SK-N-SH (cell line): Measurements from ENCODE around the gene PIAS1. TPM values are rescaled to one million over a fixed set of nuclear protein-coding genes. Genes with fewer than 3 reads are reported as not detected.

Source experiments
- CTCF ChIA-PET: fragments of 300-600, 350-600 bp; formaldehyde crosslinking; extraction: SDS; loops from one replicate; lab custom pipeline; 2021; lab: Yijun Ruan, JAX
- POLR2A ChIA-PET: fragments of 350-600 bp; sonication (Branson Sonifier 250); formaldehyde crosslinking; extraction: SDS; loops from one replicate; lab custom pipeline; 2020; ENCODE audit warnings: antibody characterized with exemption, inconsistent platforms; lab: Yijun Ruan, JAX
- DNase-seq: peaks from one replicate; pipeline ENCODE4 v3.0.0; 2012
- H2AFZ ChIP-seq: fragments of 200-600 bp; sonication (generic); 2 replicates; pipeline ENCODE4 v1.8.1; 2016; ENCODE audit warnings: antibody characterized with exemption, mild to moderate bottlenecking, low read depth
- H3F3A ChIP-seq: fragments of 200-600 bp; sonication (generic); replicated peaks from 2 replicates; pipeline ENCODE3; 2016; ENCODE audit warnings: antibody characterized with exemption, mild to moderate bottlenecking; ENCODE audit not compliant: insufficient read depth
- H3K27ac ChIP-seq, 2 experiments: fragments of 200-500 bp in 1 of 2; fragments of 200-600 bp in 1 of 2; sonication (Bioruptor generic) in 1 of 2; sonication (generic), shearing (Covaris generic) in 1 of 2; 2 replicates each; pipeline versions ENCODE4 v1.5.1 to v1.6.1; 2014 to 2016; ENCODE audit warnings: low read depth in 2 of 2, inconsistent platforms in 1 of 2, low read length in 1 of 2, mild to moderate bottlenecking in 1 of 2, mixed read lengths in 1 of 2
- H3K27me3 ChIP-seq: fragments of 200-600 bp; sonication (generic), shearing (Covaris generic); 2 replicates; pipeline ENCODE4 v1.6.1; 2016; ENCODE audit warnings: mixed run types; ENCODE audit not compliant: insufficient read depth
- H3K36me3 ChIP-seq, 2 experiments: fragments of 200-500 bp in 1 of 2; fragments of 200-600 bp in 1 of 2; sonication (Bioruptor generic) in 1 of 2; sonication (generic) in 1 of 2; replicated peaks in 1 of 2; 2 replicates each; pipeline versions ENCODE3 to v1.5.1; 2014 to 2016; ENCODE audit warnings: low read length in 1 of 2, mild to moderate bottlenecking in 1 of 2; ENCODE audit not compliant: insufficient read depth in 2 of 2, control insufficient read depth in 1 of 2
- H3K4me1 ChIP-seq, 2 experiments: fragments of 200-500 bp in 1 of 2; fragments of 200-600 bp in 1 of 2; sonication (Bioruptor generic) in 1 of 2; sonication (generic), shearing (Covaris generic) in 1 of 2; 2 replicates each; pipeline versions ENCODE4 v1.5.1 to v1.6.1; 2014 to 2016; ENCODE audit warnings: low read depth in 1 of 2, low read length in 1 of 2, mixed run types in 1 of 2; ENCODE audit not compliant: insufficient read depth in 2 of 2, control insufficient read depth in 1 of 2
- H3K4me2 ChIP-seq: fragments of 200-600 bp; sonication (generic), shearing (Covaris generic); 2 replicates; pipeline ENCODE4 v1.6.1; 2017; ENCODE audit warnings: mixed run types
- H3K4me3 ChIP-seq, 2 experiments: fragments of 200-500 bp in 1 of 2; fragments of 200-600 bp in 1 of 2; sonication (Bioruptor generic) in 1 of 2; sonication (generic), shearing (Covaris generic) in 1 of 2; 2 replicates each; pipeline versions ENCODE4 v1.5.1 to v1.8.1; 2014 to 2016; ENCODE audit warnings: low read depth in 2 of 2, inconsistent platforms in 1 of 2, low read length in 1 of 2, mild to moderate bottlenecking in 1 of 2, mixed read lengths in 1 of 2, moderate library complexity in 1 of 2
- H3K79me2 ChIP-seq: fragments of 200-600 bp; sonication (generic); 2 replicates; pipeline ENCODE4 v1.8.1; 2017; ENCODE audit warnings: mild to moderate bottlenecking; ENCODE audit not compliant: insufficient read depth
- H3K9ac ChIP-seq: fragments of 200-600 bp; sonication (generic); 2 replicates; pipeline ENCODE4 v1.6.1; 2017; ENCODE audit warnings: mixed run types
- H3K9me2 ChIP-seq: fragments of 200-600 bp; sonication (generic); 2 replicates; pipeline ENCODE4 v1.6.1; 2017; ENCODE audit warnings: mixed run types
- H3K9me3 ChIP-seq: fragments of 200-600 bp; sonication (generic); 2 replicates; pipeline ENCODE4 v1.6.1; 2017; ENCODE audit warnings: mixed run types, mild to moderate bottlenecking, moderate library complexity
- H4K20me1 ChIP-seq: fragments of 200-600 bp; sonication (generic); 2 replicates; pipeline ENCODE4 v1.6.1; 2017; ENCODE audit warnings: mild to moderate bottlenecking, mixed run types; ENCODE audit not compliant: insufficient read depth
- CHD2 ChIP-seq: fragments of 150-350 bp; IDR thresholded peaks from 2 replicates; pipeline ENCODE4 v1.6.1; 2018; ENCODE audit warnings: low read length; ENCODE audit not compliant: partially characterized antibody
- EZH2phosphoT487 ChIP-seq: fragments of 200-600 bp; sonication (generic); IDR thresholded peaks from 2 replicates; pipeline ENCODE4 v1.6.1; 2017; ENCODE audit warnings: low read depth, mixed run types, mild to moderate bottlenecking, antibody characterized with exemption, moderate library complexity, borderline replicate concordance
- FOSL2 ChIP-seq: IDR thresholded peaks from 2 replicates; pipeline ENCODE4 v1.4.0; 2012; ENCODE audit warnings: low read depth, mild to moderate bottlenecking, moderate library complexity, borderline replicate concordance
- FOXJ3 ChIP-seq: sonication (generic); formaldehyde crosslinking; IDR thresholded peaks from 2 replicates; pipeline ENCODE4 v1.5.1; 2020; ENCODE audit warnings: mild to moderate bottlenecking, missing genetic modification reagents
- FOXM1 ChIP-seq: IDR thresholded peaks from 2 replicates; pipeline ENCODE4 v1.4.0; 2012; ENCODE audit warnings: low read depth, mild to moderate bottlenecking
- JUND ChIP-seq: IDR thresholded peaks from 2 replicates; pipeline ENCODE4 v1.4.0; 2012
- MXI1 ChIP-seq: IDR thresholded peaks from 2 replicates; pipeline ENCODE4 v1.6.1; 2012; ENCODE audit warnings: mild to moderate bottlenecking, low read depth, low read length, improper control_type of control experiment
- RAD21 ChIP-seq: IDR thresholded peaks from 2 replicates; pipeline ENCODE4 v1.6.1; 2012; ENCODE audit warnings: mild to moderate bottlenecking, low read length
- RCOR1 ChIP-seq: fragments of 150-350 bp; IDR thresholded peaks from 2 replicates; pipeline ENCODE4 v1.6.1; 2017; ENCODE audit warnings: antibody characterized with exemption, low read length
- SIN3A ChIP-seq: IDR thresholded peaks from 2 replicates; pipeline ENCODE4 v1.6.1; 2012; ENCODE audit warnings: low read depth, mild to moderate bottlenecking, low read length, moderate library complexity, borderline replicate concordance
- SMC3 ChIP-seq: IDR thresholded peaks from 2 replicates; pipeline ENCODE4 v1.6.1; 2012; ENCODE audit warnings: low read depth, low read length, improper control_type of control experiment
- TEAD4 ChIP-seq: IDR thresholded peaks from 2 replicates; pipeline ENCODE4 v1.4.0; 2012; ENCODE audit warnings: mild to moderate bottlenecking, borderline replicate concordance; ENCODE audit not compliant: insufficient read depth
- YY1 ChIP-seq: IDR thresholded peaks from 2 replicates; pipeline ENCODE4 v1.4.0; 2012; ENCODE audit warnings: low read depth, mild to moderate bottlenecking
- WGBS: methylation state at CpG from one replicate; pipeline ENCODE4 v1.1.6; 2017; ENCODE audit warnings: low lambda C conversion rate; 5-methylcytosine and 5-hydroxymethylcytosine counted together
- polyA plus RNA-seq, 3 experiments: library from polyadenylated mRNA; depleted of rRNA; stranded (reverse); fragments of >200 nt; gene quantifications; 2 replicates each; pipeline ENCODE4 v1.2.3, GENCODE V29; 2012
- TF ChIP-seq, protein P1 (sequence below): IDR thresholded peaks from 2 replicates; pipeline ENCODE4 v1.4.0; 2012; ENCODE audit warnings: low read depth, borderline replicate concordance
- TF ChIP-seq, protein P2 (sequence below): IDR thresholded peaks from 2 replicates; pipeline ENCODE4 v1.4.0; 2012; ENCODE audit warnings: low read depth, borderline replicate concordance
- TF ChIP-seq, protein P3 (sequence below): fragments of 150-350 bp; IDR thresholded peaks from 2 replicates; pipeline ENCODE4 v1.6.1; 2016; ENCODE audit warnings: mild to moderate bottlenecking, low read depth, low read length
- TF ChIP-seq, protein P4 (sequence below): IDR thresholded peaks from 2 replicates; pipeline ENCODE4; 2012

The PIAS1 gene
- polyA plus RNA-seq, 1 of the 3 experiments (the other 2 are of a cell fraction): 9.0 TPM

DNA sequence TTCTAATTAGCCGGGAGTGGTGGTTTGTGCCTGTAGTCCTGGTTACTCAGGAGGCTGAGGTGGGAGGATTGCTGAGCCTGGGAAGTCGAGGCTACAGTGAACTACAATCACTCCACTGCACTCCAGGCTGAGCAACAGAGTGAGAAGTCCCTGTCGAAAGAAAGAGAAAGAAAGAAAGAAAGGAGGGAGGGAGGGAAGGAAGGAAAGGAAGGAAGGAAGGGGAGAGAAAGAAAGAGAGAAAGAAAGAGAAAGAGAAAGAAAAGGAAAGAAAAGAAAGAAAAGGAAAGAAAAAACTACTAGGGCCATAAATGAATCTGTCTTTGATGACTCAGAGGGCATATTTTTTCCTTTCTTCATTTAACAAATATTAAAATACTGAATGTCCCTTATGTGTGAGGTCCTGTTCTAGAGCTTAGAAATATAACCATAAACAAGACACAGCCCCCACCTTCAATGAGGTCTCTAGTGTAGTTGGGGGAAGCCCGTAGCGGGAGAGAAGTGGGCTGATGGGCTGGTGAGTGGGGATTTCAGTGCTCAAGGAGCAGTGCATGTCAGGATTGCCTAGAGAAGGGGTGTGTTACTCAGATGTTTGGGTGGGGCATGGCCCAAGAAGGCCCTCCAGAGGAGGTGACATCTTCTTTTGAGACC lies 35.2 kb upstream of the PIAS1 start:
- Histone ChIP-seq H3F3A (no peaks in the 10 kb centered on the region), H3K27me3 (no peaks in the 10 kb centered on the region), H2AFZ (no peak overlapping the region), H3K4me1 (no peaks in the 10 kb centered on the region), H3K27ac (no peak overlapping the region), H3K4me2 (no peak overlapping the region), H3K9me3 (no peaks in the 10 kb centered on the region), H3K4me3 (no peak overlapping the region), H3K36me3 (no peaks in the 10 kb centered on the region), H4K20me1 (no peaks in the 10 kb centered on the region), H3K79me2 (no peaks in the 10 kb centered on the region), H3K9me2 (no peaks in the 10 kb centered on the region), H3K9ac (no peak overlapping the region)
- ChIA-PET CTCF (no interaction called here), POLR2A (no interaction called here)
- DNase-seq: no peak
- 70% methylated on average over 5 of the region's 5 CpGs for WGBS
- TF ChIP-seq YY1 (no peak), EZH2phosphoT487 (no peak), SIN3A (no peak), MXI1 (no peak), TEAD4 (no peak), JUND (no peak), SMC3 (no peak), FOXM1 (no peak)
- TF ChIP-seq, protein P1, sequence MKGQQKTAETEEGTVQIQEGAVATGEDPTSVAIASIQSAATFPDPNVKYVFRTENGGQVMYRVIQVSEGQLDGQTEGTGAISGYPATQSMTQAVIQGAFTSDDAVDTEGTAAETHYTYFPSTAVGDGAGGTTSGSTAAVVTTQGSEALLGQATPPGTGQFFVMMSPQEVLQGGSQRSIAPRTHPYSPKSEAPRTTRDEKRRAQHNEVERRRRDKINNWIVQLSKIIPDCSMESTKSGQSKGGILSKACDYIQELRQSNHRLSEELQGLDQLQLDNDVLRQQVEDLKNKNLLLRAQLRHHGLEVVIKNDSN: no peak
- TF ChIP-seq, protein P2, sequence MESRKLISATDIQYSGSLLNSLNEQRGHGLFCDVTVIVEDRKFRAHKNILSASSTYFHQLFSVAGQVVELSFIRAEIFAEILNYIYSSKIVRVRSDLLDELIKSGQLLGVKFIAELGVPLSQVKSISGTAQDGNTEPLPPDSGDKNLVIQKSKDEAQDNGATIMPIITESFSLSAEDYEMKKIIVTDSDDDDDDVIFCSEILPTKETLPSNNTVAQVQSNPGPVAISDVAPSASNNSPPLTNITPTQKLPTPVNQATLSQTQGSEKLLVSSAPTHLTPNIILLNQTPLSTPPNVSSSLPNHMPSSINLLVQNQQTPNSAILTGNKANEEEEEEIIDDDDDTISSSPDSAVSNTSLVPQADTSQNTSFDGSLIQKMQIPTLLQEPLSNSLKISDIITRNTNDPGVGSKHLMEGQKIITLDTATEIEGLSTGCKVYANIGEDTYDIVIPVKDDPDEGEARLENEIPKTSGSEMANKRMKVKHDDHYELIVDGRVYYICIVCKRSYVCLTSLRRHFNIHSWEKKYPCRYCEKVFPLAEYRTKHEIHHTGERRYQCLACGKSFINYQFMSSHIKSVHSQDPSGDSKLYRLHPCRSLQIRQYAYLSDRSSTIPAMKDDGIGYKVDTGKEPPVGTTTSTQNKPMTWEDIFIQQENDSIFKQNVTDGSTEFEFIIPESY: no peak
- TF ChIP-seq, protein P3, sequence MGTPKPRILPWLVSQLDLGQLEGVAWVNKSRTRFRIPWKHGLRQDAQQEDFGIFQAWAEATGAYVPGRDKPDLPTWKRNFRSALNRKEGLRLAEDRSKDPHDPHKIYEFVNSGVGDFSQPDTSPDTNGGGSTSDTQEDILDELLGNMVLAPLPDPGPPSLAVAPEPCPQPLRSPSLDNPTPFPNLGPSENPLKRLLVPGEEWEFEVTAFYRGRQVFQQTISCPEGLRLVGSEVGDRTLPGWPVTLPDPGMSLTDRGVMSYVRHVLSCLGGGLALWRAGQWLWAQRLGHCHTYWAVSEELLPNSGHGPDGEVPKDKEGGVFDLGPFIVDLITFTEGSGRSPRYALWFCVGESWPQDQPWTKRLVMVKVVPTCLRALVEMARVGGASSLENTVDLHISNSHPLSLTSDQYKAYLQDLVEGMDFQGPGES: no peak

DNA sequence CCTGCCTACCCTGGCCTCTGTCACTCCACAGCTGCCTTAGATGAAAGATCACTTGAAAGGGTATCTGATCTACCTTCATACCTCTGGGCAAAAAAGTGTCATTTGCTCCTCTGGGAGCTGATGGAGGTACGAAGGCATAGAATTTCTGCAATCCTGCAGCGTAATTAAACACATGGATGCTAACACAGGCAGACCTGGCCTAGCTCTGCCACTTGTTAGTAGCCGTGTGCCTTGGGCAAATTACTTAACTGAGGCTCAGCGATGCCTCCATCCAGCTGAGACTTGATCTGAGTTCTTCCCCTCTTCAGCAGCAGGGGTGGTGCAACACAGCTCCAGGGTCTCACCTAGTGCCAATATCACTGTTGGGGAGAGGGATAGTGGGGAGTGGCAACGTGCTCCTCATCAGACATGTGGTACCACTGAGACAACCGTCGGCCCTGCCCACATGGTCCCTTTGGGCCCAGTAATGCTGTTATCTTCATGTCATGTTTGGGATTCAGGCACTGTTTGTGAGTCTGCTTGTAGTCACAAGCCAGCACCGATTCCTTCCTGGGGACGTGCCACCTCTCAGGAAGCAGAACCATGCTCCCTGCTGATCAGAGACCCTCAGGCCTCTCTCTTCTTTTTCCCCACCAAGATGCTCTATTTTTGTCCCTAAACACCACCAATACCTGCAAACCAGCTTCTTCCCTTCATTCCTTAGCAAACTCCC lies 34.1 kb upstream of the PIAS1 start:
- H3K36me3 ChIP-seq: no peaks in the 10 kb centered on the region
- H3K9me3 ChIP-seq: no peaks in the 10 kb centered on the region
- H2AFZ ChIP-seq: no peak overlapping the region
- H4K20me1 ChIP-seq: no peaks in the 10 kb centered on the region
- ChIA-PET CTCF (interaction anchor here (1.0 kb wide), 1 partner anchor 16 kb away, joined by 3 read pairs; no protein-coding TSS in a partner anchor), POLR2A (no interaction called here)
- no peaks in the 10 kb centered on the region for H3K27me3 ChIP-seq
- TF ChIP-seq CHD2 (no peak), RCOR1 (no peak), SIN3A (no peak), TEAD4 (no peak), FOSL2 (no peak), FOXJ3 (CRISPR knock-in tag) (no peak), RAD21 (no peak)
- TF ChIP-seq, protein P4, sequence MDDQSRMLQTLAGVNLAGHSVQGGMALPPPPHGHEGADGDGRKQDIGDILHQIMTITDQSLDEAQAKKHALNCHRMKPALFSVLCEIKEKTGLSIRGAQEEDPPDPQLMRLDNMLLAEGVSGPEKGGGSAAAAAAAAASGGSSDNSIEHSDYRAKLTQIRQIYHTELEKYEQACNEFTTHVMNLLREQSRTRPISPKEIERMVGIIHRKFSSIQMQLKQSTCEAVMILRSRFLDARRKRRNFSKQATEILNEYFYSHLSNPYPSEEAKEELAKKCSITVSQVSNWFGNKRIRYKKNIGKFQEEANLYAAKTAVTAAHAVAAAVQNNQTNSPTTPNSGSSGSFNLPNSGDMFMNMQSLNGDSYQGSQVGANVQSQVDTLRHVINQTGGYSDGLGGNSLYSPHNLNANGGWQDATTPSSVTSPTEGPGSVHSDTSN: no peak
- TF ChIP-seq, protein P1: no peak
- TF ChIP-seq, protein P2: no peak
- H3K79me2 ChIP-seq: no peaks in the 10 kb centered on the region
- H3K4me2 ChIP-seq: no peak overlapping the region
- H3K9me2 ChIP-seq: no peaks in the 10 kb centered on the region
- no peak overlapping the region for H3K9ac ChIP-seq
- WGBS: 72% methylated on average over 7 of the region's 9 CpGs
- no peak for DNase-seq
- H3F3A ChIP-seq: no peaks in the 10 kb centered on the region
- no peaks in the 10 kb centered on the region for H3K4me1 ChIP-seq
- H3K27ac ChIP-seq: no peak overlapping the region
- H3K4me3 ChIP-seq: no peak overlapping the region
